GM18951 (cell line): ENCODE data around the gene CASP6.

Experiments used
- POLR2A ChIP-seq: IDR thresholded peaks from 4 replicates; pipeline ENCODE4 v1.6.1; 2011; ENCODE audit warnings: mild to moderate bottlenecking; ENCODE audit not compliant: insufficient read length, insufficient read depth; ENCODE audit errors: extremely low read depth
- in situ Hi-C: fragments of 300-500 bp; cut with MboI; formaldehyde crosslinking; loops from one replicate; pipeline ENCODE4 v1.12.0; 2022; ENCODE audit warnings: low sequenced_read_pairs, mixed read lengths, inconsistent platforms; ENCODE audit not compliant: unreplicated experiment

CASP6 gene

GRCh38 chr4:109702950-109703663 lies at the start of gene CASP6:
Gene CASP6 (minus strand): TSS chr4:109703445. CDS start chr4:109703395, 50 bp downstream.
- peak; percentile 73 for TF ChIP-seq POLR2A
- in situ Hi-C loops, result no loop called here

GRCh38 chr4:109752525-109752924 lies 49.3 kb upstream of the CASP6 start:
- no peak for TF ChIP-seq POLR2A
- in situ Hi-C loops, result no loop called here

- TF ChIP-seq POLR2A, result no peak
- in situ Hi-C loops, result no loop called here
These were observed 48.6 kb upstream of the CASP6 start for GRCh38 chr4:109751852-109752251.

GRCh38 chr4:109750652-109751244 lies 47.5 kb upstream of the CASP6 start:
- in situ Hi-C loops, result no loop called here
- no peak for TF ChIP-seq POLR2A

- in situ Hi-C loops, result no loop called here
- no peak for TF ChIP-seq POLR2A
These were observed 46.3 kb upstream of the CASP6 start for GRCh38 chr4:109749388-109750082.

- in situ Hi-C loops, result no loop called here
- TF ChIP-seq POLR2A, result no peak
These were observed 44.9 kb upstream of the CASP6 start for GRCh38 chr4:109748114-109748513.

GRCh38 chr4:109746728-109747127 lies 43.5 kb upstream of the CASP6 start:
- in situ Hi-C loops, result no loop called here
- TF ChIP-seq POLR2A, result no peak

- in situ Hi-C loops, result no loop called here
- TF ChIP-seq POLR2A, result no peak
These were observed 42.6 kb upstream of the CASP6 start for GRCh38 chr4:109745830-109746229.

- no peak for TF ChIP-seq POLR2A
- in situ Hi-C loops, result no loop called here
These were observed 36.3 kb upstream of the CASP6 start for GRCh38 chr4:109739547-109739946.

- in situ Hi-C loops, result no loop called here
- no peak for TF ChIP-seq POLR2A
These were observed 35.0 kb upstream of the CASP6 start for GRCh38 chr4:109738104-109738872.

- no peak for TF ChIP-seq POLR2A
- in situ Hi-C loops, result no loop called here
These were observed 32.5 kb upstream of the CASP6 start for GRCh38 chr4:109735566-109736365.

- no peak for TF ChIP-seq POLR2A
- in situ Hi-C loops, result no loop called here
These were observed 30.5 kb upstream of the CASP6 start for GRCh38 chr4:109733728-109734127.
